NCI-H82 treated with DMSO at 0.1 percent for 48 hours (cell line): Measurements from ENCODE around the gene BIRC6.
"Not testable (repeated sequence)": the region's sequence is repeated elsewhere in the genome, so short reads cannot be mapped to it uniquely, and the experiment has no call there.

Experiments used
- DNase-seq: peaks from one replicate; lab custom pipeline; 2025; ENCODE audit not compliant: unreplicated experiment; lab: John Stamatoyannopoulos, UW

The BIRC6 gene

GRCh38 chr2:32611366-32611765, 254.5 kb downstream of the BIRC6 start:
- DNase-seq, result no peak

DNA sequence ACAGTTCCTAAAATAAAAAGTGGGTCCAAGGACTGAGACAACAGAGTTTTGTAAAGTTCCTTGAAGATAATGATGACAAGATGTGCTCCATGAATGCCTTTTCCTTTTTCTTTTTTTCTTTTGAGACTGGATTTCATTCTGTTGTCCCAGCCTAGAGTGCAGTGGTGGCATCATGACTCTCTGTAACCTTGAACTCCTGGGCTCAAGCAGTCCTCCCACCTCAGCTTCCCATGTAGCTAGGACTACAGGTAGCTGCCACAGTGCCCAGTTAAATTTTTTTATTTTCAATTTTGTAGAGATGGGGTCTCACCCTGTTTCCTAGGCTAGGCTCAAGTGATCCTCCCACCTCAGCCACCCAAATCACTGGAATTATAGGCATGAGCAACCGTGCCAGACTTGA, 254.9 kb downstream of the BIRC6 start:
- DNase-seq, result no peak

- no peak for DNase-seq
Observed at GRCh38 chr2:32614084-32614483, 257.3 kb downstream of the BIRC6 start.

DNA sequence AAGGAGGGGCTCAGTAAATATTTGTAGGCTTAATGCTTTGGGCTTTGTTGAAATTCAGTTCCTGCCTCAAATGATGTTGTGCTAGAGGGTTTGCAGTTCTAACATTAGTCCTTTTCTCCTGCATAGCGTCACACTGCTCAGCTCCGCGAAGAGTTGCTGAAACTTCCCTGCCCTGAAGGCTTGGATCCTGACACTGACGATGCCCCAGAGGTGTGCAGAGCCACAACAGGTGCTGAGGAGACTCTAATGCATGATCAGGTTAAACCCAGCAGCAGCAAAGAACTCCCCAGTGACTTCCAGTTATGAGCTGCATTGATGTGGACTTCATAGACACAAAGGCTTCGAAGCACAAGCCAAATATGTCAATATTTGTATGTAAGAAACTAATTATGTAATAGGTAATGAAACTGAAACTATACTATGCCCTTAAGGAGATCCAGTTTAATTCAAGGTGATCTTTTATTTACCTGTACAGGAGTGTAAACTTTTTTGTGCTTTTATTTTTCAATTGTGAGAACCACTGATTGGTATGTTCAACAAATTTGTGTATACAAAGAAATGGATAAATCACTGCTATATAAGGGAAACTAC, 260.9 kb downstream of the BIRC6 start:
- DNase-seq, result no peak

GRCh38 chr2:32622570-32623310, 265.9 kb downstream of the BIRC6 start:
- DNase-seq, result no peak

- DNase-seq, result no peak
Observed at GRCh38 chr2:32623311-32623706, 266.5 kb downstream of the BIRC6 start.

GRCh38 chr2:32624812-32625211, 268.0 kb downstream of the BIRC6 start:
- DNase-seq, result no peak

- DNase-seq, result no peak
Observed at GRCh38 chr2:32626639-32627221, 269.9 kb downstream of the BIRC6 start.

DNA sequence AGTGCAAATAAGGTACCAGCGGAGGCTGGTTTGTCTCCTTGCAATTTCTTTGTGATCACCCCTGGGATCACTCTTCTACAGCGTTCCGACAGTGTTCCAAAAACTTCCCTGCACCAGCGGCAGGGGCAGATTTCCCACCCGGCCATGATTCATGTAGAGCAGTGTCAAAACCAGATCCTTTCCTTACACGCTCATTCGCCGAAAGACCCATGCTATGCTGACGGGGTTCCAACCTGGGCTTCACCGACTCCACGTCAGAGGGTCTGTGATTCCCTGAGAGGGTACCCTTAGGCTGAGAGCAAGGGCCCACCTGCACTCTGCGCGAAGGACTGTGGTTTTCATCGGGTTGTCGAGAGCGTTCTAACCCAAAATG, 270.6 kb downstream of the BIRC6 start:
- DNase-seq, result no peak

DNA sequence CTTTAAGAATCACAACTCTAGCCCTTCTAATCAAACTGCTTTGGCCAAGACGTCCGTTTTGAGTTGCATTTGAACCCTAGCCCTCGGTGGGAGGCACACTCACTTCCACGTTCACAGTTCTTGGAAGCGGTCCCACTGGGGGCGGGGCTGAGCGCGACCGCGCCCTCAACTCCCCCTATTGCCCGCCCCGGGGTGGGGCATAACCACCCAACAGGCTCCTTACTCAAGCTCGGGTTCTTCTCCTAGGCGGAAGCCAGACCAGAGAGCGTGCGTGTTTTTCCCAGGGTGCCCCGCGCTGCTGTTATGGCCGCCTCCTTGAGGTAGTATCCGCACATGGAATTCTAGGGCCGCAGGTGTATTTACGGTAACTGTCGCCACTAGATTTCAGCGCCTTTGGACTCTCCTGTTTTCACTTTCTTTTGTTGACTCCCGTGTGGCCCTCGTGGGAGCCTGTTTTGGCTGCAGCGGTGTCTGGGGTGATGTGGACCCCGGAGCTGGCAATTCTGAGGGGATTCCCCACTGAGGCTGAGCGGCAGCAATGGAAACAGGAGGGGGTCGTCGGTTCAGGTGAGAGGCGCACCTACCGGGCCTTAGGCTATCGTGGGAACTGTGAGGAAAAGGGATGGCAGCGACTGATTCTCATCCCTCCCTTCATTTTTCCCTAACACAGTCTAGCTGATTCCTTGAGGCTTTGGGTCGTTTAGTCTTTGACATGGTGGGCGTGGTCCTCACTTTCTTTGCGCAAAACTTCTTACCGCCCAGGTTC, 271.2 kb downstream of the BIRC6 start, which contains the start of gene TTC27:
TSS of gene TTC27 (plus strand) at position 237 of the 766 bp plus-strand sequence. CDS start at position 480, 243 bp downstream.
- peak; percentile 96 for DNase-seq

GRCh38 chr2:32632089-32632488, 275.3 kb downstream of the BIRC6 start:
- no peak for DNase-seq

GRCh38 chr2:32633040-32633439, 276.2 kb downstream of the BIRC6 start:
- no peak for DNase-seq

DNA sequence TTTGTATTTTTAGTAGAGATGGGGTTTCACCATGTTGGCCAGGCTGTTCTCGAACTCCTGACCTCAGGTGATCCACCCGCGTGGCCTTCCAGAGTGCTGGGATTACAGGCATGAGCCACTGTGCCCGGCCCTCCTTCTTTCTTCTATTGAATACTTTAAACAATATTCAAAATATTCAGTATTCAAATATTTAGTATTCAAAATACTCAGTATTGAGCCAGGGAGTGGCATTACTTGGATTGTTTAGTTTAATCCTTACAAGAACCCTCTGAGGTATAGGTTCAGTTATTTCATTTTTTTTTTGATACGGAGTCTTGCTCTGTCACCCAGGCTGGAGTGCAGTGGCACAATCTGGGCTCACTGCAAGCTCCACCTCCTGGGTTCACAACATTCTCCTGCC, 281.7 kb downstream of the BIRC6 start:
- DNase-seq, result not testable (repeated sequence)

- DNase-seq, result no peak
Observed at GRCh38 chr2:32641180-32641579, 284.4 kb downstream of the BIRC6 start.

DNA sequence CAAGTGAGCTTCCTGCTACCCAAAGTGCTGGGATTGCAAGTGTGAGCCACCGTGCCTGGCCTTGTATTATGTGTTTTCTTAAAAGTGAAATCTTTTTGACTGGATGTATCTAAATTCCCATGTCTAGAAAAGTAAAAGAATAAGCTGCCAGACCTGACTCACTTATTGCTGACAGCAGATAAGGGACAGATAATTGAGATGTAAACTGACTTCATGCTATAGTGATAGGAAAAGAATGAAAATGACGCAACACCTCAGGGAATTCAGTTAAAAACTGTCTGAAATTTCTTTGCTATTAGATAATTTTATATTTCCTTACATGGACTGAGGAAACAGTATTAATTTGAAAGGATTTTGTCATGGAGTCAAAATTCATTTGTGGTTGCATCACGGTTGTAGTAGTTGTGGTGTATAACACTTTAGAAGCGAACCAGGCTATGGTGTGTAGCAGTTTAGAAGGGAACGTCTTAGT, 290.4 kb downstream of the BIRC6 start:
- no peak for DNase-seq

DNA sequence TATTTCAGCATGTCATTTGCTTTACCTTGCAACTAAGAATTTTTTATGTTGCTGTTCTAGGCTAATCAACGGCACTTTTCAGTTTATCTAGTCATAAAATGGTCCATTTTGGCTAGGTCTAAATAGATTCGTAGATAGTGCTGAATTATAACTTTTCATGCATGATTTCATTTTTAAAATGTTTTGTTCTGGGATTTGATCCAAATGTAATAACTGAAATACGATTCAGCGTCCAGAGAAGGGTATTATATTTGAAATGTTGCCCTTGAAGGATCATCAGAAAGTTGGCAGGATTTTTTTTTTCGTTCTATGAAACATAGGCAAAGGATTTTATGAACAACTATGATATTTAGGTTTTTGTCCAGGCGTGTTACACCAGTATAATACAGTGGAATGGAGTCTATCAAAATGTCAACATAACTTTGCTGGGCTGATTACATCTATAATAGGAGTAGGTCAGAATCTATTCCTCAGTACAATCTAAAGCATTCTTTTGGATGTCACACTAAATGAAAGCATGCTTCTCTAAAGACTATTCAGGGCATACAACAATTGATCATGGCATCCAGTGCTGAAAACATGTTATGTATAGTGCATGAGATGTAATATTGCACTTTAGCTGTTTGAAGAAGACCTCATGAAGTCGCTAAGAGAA, 295.9 kb downstream of the BIRC6 start:
- no peak for DNase-seq

DNA sequence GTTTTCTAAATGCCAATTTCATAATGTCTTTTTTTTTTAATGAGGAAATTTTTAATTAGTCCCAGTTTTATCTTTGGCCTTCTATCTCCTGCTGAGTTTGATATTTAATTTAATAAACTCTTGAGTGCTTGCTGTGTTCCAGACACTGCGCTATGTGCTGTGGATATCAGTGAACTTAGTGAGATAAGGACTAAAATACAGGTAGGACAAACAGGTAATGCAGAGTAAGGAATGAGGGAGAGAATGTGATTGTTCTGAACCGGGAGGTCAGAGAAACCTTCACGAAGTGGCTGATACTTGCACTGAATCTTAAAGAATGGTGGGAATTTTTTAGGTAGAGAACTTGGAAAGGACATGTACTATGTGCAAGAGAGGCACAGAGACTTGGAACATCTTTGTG, 299.2 kb downstream of the BIRC6 start:
- no peak for DNase-seq

DNA sequence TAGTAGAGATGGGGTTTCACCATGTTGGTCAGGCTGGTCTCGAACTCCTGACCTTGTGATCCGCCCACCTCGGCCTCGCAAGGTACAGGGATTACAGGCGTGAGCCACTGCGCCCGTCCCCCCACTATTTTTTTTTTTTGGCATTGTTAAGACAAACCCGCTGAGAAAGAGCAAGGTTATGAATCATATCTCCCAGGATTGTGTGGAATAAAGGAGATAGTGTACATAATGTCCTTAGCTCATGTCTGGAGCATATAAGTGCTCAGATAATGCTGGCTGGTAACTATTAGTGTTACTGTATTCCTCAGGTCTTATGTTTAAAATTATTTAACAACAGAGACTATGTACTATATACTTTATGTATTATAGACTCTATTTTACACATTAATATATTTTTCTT, 307.0 kb downstream of the BIRC6 start:
- no peak for DNase-seq

DNA sequence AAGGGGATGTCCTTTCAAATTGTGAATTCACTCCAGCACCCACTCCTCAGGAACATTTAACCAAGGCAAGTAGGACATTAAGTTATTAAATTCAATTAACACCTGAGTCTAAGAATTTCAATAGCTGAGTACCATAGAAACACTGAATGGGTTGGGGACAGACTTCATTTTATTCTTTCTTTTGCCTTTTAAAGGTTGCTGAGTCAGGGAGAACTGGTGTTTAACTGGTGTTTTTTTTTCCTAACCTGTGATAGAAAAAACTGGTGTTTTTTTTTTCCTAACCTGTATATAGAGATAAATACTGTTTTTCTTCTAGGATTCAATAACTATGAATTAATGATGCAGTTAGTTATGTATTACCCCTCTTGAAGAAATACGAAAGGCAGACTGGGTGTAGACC, 309.9 kb downstream of the BIRC6 start:
- DNase-seq, result no peak

DNA sequence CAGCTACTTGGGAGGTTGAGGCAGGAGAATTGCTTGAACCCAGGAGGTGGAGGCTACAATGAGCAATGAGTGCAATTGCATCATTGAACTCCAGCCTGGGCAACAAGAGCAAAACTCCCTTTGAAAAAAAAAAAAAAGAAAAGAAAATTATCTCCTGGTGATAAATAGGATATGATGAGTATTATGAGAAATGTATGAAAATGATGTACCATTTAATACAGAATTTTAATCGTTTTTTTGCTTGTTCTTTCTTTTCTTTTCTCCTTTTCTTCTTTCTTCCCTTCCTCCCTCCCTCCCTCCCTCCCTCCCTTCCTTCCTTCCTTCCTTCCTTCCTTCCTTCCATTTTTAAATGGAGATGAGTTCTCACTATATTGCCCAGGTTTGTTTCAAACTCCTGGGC, 311.4 kb downstream of the BIRC6 start:
- DNase-seq, result no peak
